Measurements from ENCODE around the gene GFI1. TPM values are rescaled to one million over a fixed set of nuclear protein-coding genes. Genes with fewer than 3 reads are reported as not detected.
"Not testable (repeated sequence)": the region's sequence is repeated elsewhere in the genome, so short reads cannot be mapped to it uniquely, and the experiment has no call there.

Gene GFI1
- 0.93 and 1.8 TPM in 2 replicates for total RNA-seq (2022)
- percentile 34 among the genes with signal in this experiment for Bru-seq, nascent RNA
- percentile 41 among the genes with signal in this experiment for BruChase-seq, experiment 1, labeled RNA remaining after a 2-hour chase
- BruChase-seq, experiment 2, labeled RNA remaining after a 6-hour chase: percentile 32 among the genes with signal in this experiment
- long read RNA-seq, partial matches to known transcripts: 0 of 1 reads
- long read RNA-seq, other reads (novel, unspliced or antisense): 1 of 1 reads

- H3K36me3 Mint-ChIP-seq (ENCODE audit: insufficient read depth, unreplicated experiment): no peaks in the 10 kb centered on the region
- ChIA-PET CTCF (interaction anchor here (0.6 kb wide), 1 partner anchor 122 kb away, joined by 8 read pairs; no protein-coding TSS in a partner anchor), POLR2A (interaction anchor here (0.8 kb wide), 1 partner anchor 250 kb away, joined by 3 read pairs; no protein-coding TSS in a partner anchor)
- peak in 1 of 2 experiments; percentile 46 for DNase-seq
- H3K27me3 Mint-ChIP-seq (ENCODE audit: insufficient read depth, unreplicated experiment): no peaks in the 10 kb centered on the region
- no peaks in the 10 kb centered on the region for H3K4me1 Mint-ChIP-seq (ENCODE audit: low read depth, unreplicated experiment)
- peak in 1 of 2 experiments; percentile 5 for TF ChIP-seq CTCF (IDR thresholded peaks at IDR 0.05; ENCODE audit: insufficient read depth in 1 of 2, low read depth in 1 of 2, low read length in 1 of 2, severe bottlenecking in 1 of 2, unreplicated experiment in 1 of 2)
- no peaks in the 10 kb centered on the region for H3K9me3 Mint-ChIP-seq (ENCODE audit: unreplicated experiment)
- Histone ChIP-seq H3K9me3 (no peaks in the 10 kb centered on the region), H3K36me3 (ENCODE audit: control insufficient read depth, insufficient read depth, low read length) (no peaks in the 10 kb centered on the region), H3K27me3 (replicated peaks; ENCODE audit: control insufficient read depth, insufficient read depth, low read length) (no peaks in the 10 kb centered on the region; the same call in 1 of the 2 replicates), H3K4me1 (no peaks in the 10 kb centered on the region), H3K4me3 (ENCODE audit: low read depth, low read length) (peak within 1 kb of the TSS; percentile 50)
- peak within 1 kb of the TSS; percentile 91 for H3K4me3 Mint-ChIP-seq (ENCODE audit: unreplicated experiment)
- H3K27ac Mint-ChIP-seq (ENCODE audit: unreplicated experiment): no peak within 1 kb of the TSS
- BruUV-seq (replicated peaks): no TSS peak
- intact Hi-C loops (cut with micrococcal nuclease; ENCODE audit: unreplicated experiment): loop anchor here (10.0 kb wide), 2 partner anchors 122 to 172 kb away; no protein-coding TSS in a partner anchor
These were observed at the start of gene GFI1 for GRCh38 chr1:92486251-92487077. Gene GFI1, minus strand, starts transcription at chr1:92486925. Its CDS starts 3,438 bp downstream, at chr1:92483487.

GRCh38 chr1:92532371-92532770 is 45.6 kb upstream of the GFI1 start:
- H3K4me3 Mint-ChIP-seq (ENCODE audit: unreplicated experiment); H3K36me3 Mint-ChIP-seq (ENCODE audit: insufficient read depth, unreplicated experiment); CTCF ChIA-PET; BruUV-seq (replicated peaks); H3K27me3 ChIP-seq (replicated peaks; ENCODE audit: control insufficient read depth, insufficient read depth, low read length); intact Hi-C loops (cut with micrococcal nuclease; ENCODE audit: unreplicated experiment); H3K27me3 Mint-ChIP-seq (ENCODE audit: insufficient read depth, unreplicated experiment); POLR2A ChIA-PET; H3K4me3 ChIP-seq (ENCODE audit: low read depth, low read length); DNase-seq; H3K36me3 ChIP-seq (ENCODE audit: control insufficient read depth, insufficient read depth, low read length); H3K27ac Mint-ChIP-seq (ENCODE audit: unreplicated experiment); H3K9me3 Mint-ChIP-seq (ENCODE audit: unreplicated experiment); H3K4me1 ChIP-seq; H3K9me3 ChIP-seq: not testable (repeated sequence)
- peaks cover 22% of the 10 kb centered on the region for H3K4me1 Mint-ChIP-seq (ENCODE audit: low read depth, unreplicated experiment)

GRCh38 chr1:92531939-92532338 is 45.2 kb upstream of the GFI1 start:
- H3K27me3 ChIP-seq (replicated peaks; ENCODE audit: control insufficient read depth, insufficient read depth, low read length); H3K4me3 Mint-ChIP-seq (ENCODE audit: unreplicated experiment); H3K9me3 Mint-ChIP-seq (ENCODE audit: unreplicated experiment); DNase-seq; H3K4me1 ChIP-seq; H3K4me3 ChIP-seq (ENCODE audit: low read depth, low read length); POLR2A ChIA-PET; H3K27me3 Mint-ChIP-seq (ENCODE audit: insufficient read depth, unreplicated experiment); BruUV-seq (replicated peaks); intact Hi-C loops (cut with micrococcal nuclease; ENCODE audit: unreplicated experiment); H3K9me3 ChIP-seq; H3K36me3 Mint-ChIP-seq (ENCODE audit: insufficient read depth, unreplicated experiment); CTCF ChIA-PET; H3K27ac Mint-ChIP-seq (ENCODE audit: unreplicated experiment); H3K36me3 ChIP-seq (ENCODE audit: control insufficient read depth, insufficient read depth, low read length): not testable (repeated sequence)
- H3K4me1 Mint-ChIP-seq (ENCODE audit: low read depth, unreplicated experiment): peaks cover 22% of the 10 kb centered on the region

- CTCF ChIA-PET: no interaction called here
- Histone ChIP-seq H3K27me3 (replicated peaks; ENCODE audit: control insufficient read depth, insufficient read depth, low read length) (no peaks in the 10 kb centered on the region), H3K4me1 (no peaks in the 10 kb centered on the region), H3K9me3 (no peaks in the 10 kb centered on the region), H3K36me3 (ENCODE audit: control insufficient read depth, insufficient read depth, low read length) (no peaks in the 10 kb centered on the region), H3K4me3 (ENCODE audit: low read depth, low read length) (no peak overlapping the region)
- DNase-seq: no peak
- Mint-ChIP-seq H3K4me1 (ENCODE audit: low read depth, unreplicated experiment) (peaks cover 19% of the 10 kb centered on the region), H3K4me3 (ENCODE audit: unreplicated experiment) (no peak overlapping the region), H3K27me3 (ENCODE audit: insufficient read depth, unreplicated experiment) (no peaks in the 10 kb centered on the region), H3K27ac (ENCODE audit: unreplicated experiment) (no peak overlapping the region), H3K36me3 (ENCODE audit: insufficient read depth, unreplicated experiment) (no peaks in the 10 kb centered on the region), H3K9me3 (ENCODE audit: unreplicated experiment) (no peaks in the 10 kb centered on the region)
- POLR2A ChIA-PET: no interaction called here
- intact Hi-C loops (cut with micrococcal nuclease; ENCODE audit: unreplicated experiment): no loop called here
- no peak for TF ChIP-seq CTCF (IDR thresholded peaks at IDR 0.05; ENCODE audit: insufficient read depth in 1 of 2, low read depth in 1 of 2, low read length in 1 of 2, severe bottlenecking in 1 of 2, unreplicated experiment in 1 of 2)
- no TSS peak for BruUV-seq (replicated peaks)
These were observed 40.9 kb upstream of the GFI1 start for GRCh38 chr1:92527670-92528069.

GRCh38 chr1:92524944-92525590 is 38.3 kb upstream of the GFI1 start:
- H3K27ac Mint-ChIP-seq (ENCODE audit: unreplicated experiment); H3K36me3 ChIP-seq (ENCODE audit: control insufficient read depth, insufficient read depth, low read length); CTCF ChIA-PET; BruUV-seq (replicated peaks); H3K27me3 ChIP-seq (replicated peaks; ENCODE audit: control insufficient read depth, insufficient read depth, low read length); H3K9me3 ChIP-seq; H3K4me1 Mint-ChIP-seq (ENCODE audit: low read depth, unreplicated experiment); H3K27me3 Mint-ChIP-seq (ENCODE audit: insufficient read depth, unreplicated experiment); POLR2A ChIA-PET; H3K9me3 Mint-ChIP-seq (ENCODE audit: unreplicated experiment); H3K4me3 ChIP-seq (ENCODE audit: low read depth, low read length); H3K4me3 Mint-ChIP-seq (ENCODE audit: unreplicated experiment); H3K36me3 Mint-ChIP-seq (ENCODE audit: insufficient read depth, unreplicated experiment); H3K4me1 ChIP-seq; intact Hi-C loops (cut with micrococcal nuclease; ENCODE audit: unreplicated experiment); DNase-seq: not testable (repeated sequence)
